Measurements from ENCODE around the gene MAP1B.

GRCh38 chr5:72184408-72184807, 77.1 kb downstream of the MAP1B start:
- TF ChIP-seq CTCF (IDR thresholded peaks at IDR 0.05 in 8 of 11, conservative IDR thresholded peaks at IDR 0.05 in 3 of 11) (no peak), POLR2A (IDR thresholded peaks at IDR 0.05) (no peak), POLR2AphosphoS5 (IDR thresholded peaks at IDR 0.05) (no peak)
